NB4 (cell line): ENCODE data around the gene REEP1.

Source experiments
- CTCF ChIP-seq: IDR thresholded peaks from one replicate; pipeline ENCODE4 v1.5.1; 2012; ENCODE audit warnings: low read depth, low read length
- POLR2A ChIP-seq: IDR thresholded peaks from 2 replicates; pipeline ENCODE4 v1.6.1; 2011; ENCODE audit warnings: mild to moderate bottlenecking; ENCODE audit not compliant: insufficient read length; ENCODE audit errors: extremely low read depth

- TF ChIP-seq POLR2A (no peak), CTCF (no peak)
Observed at GRCh38 chr2:86204458-86204857, 133.0 kb downstream of the REEP1 start.
